T-helper 2 cell treated with Interferon-gamma antibody and Interleukin-4, amounts not matched to agents 100 ng/mL and 5 ng/mL, for 36 hours (primary cell): ENCODE measurements around the gene TPGS2. TPM values are rescaled to one million over a fixed set of nuclear protein-coding genes. Genes with fewer than 3 reads are reported as not detected.

Experiments used
- intact Hi-C: fragments of 100-400 bp; cut with micrococcal nuclease; formaldehyde crosslinking; loops from one replicate; pipeline ENCODE4 v1.15.1; 2023
- total RNA-seq: library from RNA; stranded (reverse); gene quantifications from 2 replicates; pipeline ENCODE4 v1.2.3, GENCODE V29; 2022

The TPGS2 gene
- total RNA-seq, 1 donor from 2014 or later, result 97.5 TPM

GRCh38 chr18:36745219-36745975 lies 83.4 kb downstream of the TPGS2 start:
- intact Hi-C loops, result no loop called here

GRCh38 chr18:36744261-36744876 lies 84.4 kb downstream of the TPGS2 start:
- intact Hi-C loops, result no loop called here

Other genes with a start within 250 kb of the TPGS2 start
- 9.5 and 10.4 TPM in 2 replicates for gene KIAA1328, start 125 bp upstream of the TPGS2 start, total RNA-seq